ENCODE results near the gene VENTX.

The VENTX gene
- 0 to 0.25 (median 0) reads per million in 9 experiments for total RNA-seq

- Mint-ChIP-seq H3K27me3 (peaks cover 48 to 87% of the 10 kb centered on the region in 2 donors), H3K4me1 (ENCODE audit: low read depth in 2 of 2) (peaks cover 23% of the 10 kb centered on the region in 2 donors), H3K36me3 (ENCODE audit: insufficient read depth) (peaks cover 4% of the 10 kb centered on the region), H3K27ac (no peak within 1 kb of the TSS), H3K9me3 (no peaks in the 10 kb centered on the region), H3K4me3 (peak within 1 kb of the TSS; percentile 64 to 67)
- ATAC-seq (replicated peaks) (no peak), DNase-seq (no peak)
Observed at GRCh38 chr10:133237588-133238465, at the start of gene VENTX. Gene VENTX, plus strand, starts transcription at chr10:133237855. Its CDS starts 60 bp downstream, at chr10:133237915.

GRCh38 chr10:133187906-133188681 is 49.6 kb upstream of the VENTX start:
- ATAC-seq (replicated peaks) (no peak), DNase-seq (no peak)
- no peaks in the 10 kb centered on the region for H3K4me1 Mint-ChIP-seq (ENCODE audit: low read depth in 2 of 2)
- H3K27me3 Mint-ChIP-seq, result peaks cover 0 to 13% of the 10 kb centered on the region in 2 donors
- no peaks in the 10 kb centered on the region for H3K36me3 Mint-ChIP-seq (ENCODE audit: insufficient read depth)
- H3K4me3 Mint-ChIP-seq, result no peak overlapping the region
- no peaks in the 10 kb centered on the region for H3K9me3 Mint-ChIP-seq
- H3K27ac Mint-ChIP-seq, result no peak overlapping the region

- ATAC-seq (replicated peaks), result no peak
- H3K27ac Mint-ChIP-seq, result no peak overlapping the region
- no peak for DNase-seq
- no peaks in the 10 kb centered on the region for H3K4me1 Mint-ChIP-seq (ENCODE audit: low read depth in 2 of 2)
- H3K36me3 Mint-ChIP-seq (ENCODE audit: insufficient read depth), result no peaks in the 10 kb centered on the region
- no peak overlapping the region for H3K4me3 Mint-ChIP-seq
- peaks cover 0 to 13% of the 10 kb centered on the region in 2 donors for H3K27me3 Mint-ChIP-seq
- no peaks in the 10 kb centered on the region for H3K9me3 Mint-ChIP-seq
Observed at GRCh38 chr10:133189256-133189655, 48.4 kb upstream of the VENTX start.

GRCh38 chr10:133189726-133190125 is 47.9 kb upstream of the VENTX start:
- H3K27me3 Mint-ChIP-seq, result peaks cover 0 to 13% of the 10 kb centered on the region in 2 donors
- DNase-seq (no peak), ATAC-seq (replicated peaks) (no peak)
- H3K36me3 Mint-ChIP-seq (ENCODE audit: insufficient read depth), result no peaks in the 10 kb centered on the region
- H3K4me3 Mint-ChIP-seq, result no peak overlapping the region
- no peak overlapping the region for H3K27ac Mint-ChIP-seq
- H3K4me1 Mint-ChIP-seq (ENCODE audit: low read depth in 2 of 2), result no peaks in the 10 kb centered on the region
- H3K9me3 Mint-ChIP-seq, result no peaks in the 10 kb centered on the region

- no peaks in the 10 kb centered on the region for H3K9me3 Mint-ChIP-seq
- H3K4me1 Mint-ChIP-seq (ENCODE audit: low read depth in 2 of 2), result no peaks in the 10 kb centered on the region
- no peak for ATAC-seq (replicated peaks)
- H3K27ac Mint-ChIP-seq, result no peak overlapping the region
- no peaks in the 10 kb centered on the region for H3K36me3 Mint-ChIP-seq (ENCODE audit: insufficient read depth)
- H3K27me3 Mint-ChIP-seq, result peaks cover 0 to 13% of the 10 kb centered on the region in 2 donors
- no peak for DNase-seq
- H3K4me3 Mint-ChIP-seq, result no peak overlapping the region
Observed at GRCh38 chr10:133190225-133190624, 47.4 kb upstream of the VENTX start.

- Mint-ChIP-seq H3K27ac (no peak overlapping the region), H3K4me3 (no peak overlapping the region), H3K4me1 (ENCODE audit: low read depth in 2 of 2) (no peaks in the 10 kb centered on the region), H3K36me3 (ENCODE audit: insufficient read depth) (no peaks in the 10 kb centered on the region), H3K9me3 (no peaks in the 10 kb centered on the region), H3K27me3 (peaks cover 0 to 19% of the 10 kb centered on the region in 2 donors)
- DNase-seq (no peak), ATAC-seq (replicated peaks) (no peak)
Observed at GRCh38 chr10:133191651-133192050, 46.0 kb upstream of the VENTX start.

GRCh38 chr10:133194151-133194550 is 43.5 kb upstream of the VENTX start:
- Mint-ChIP-seq H3K27me3 (peaks cover 0 to 21% of the 10 kb centered on the region in 2 donors), H3K27ac (no peak overlapping the region), H3K9me3 (no peaks in the 10 kb centered on the region), H3K4me1 (ENCODE audit: low read depth in 2 of 2) (no peaks in the 10 kb centered on the region), H3K36me3 (ENCODE audit: insufficient read depth) (no peaks in the 10 kb centered on the region), H3K4me3 (no peak overlapping the region)
- ATAC-seq (replicated peaks) (no peak), DNase-seq (no peak)

GRCh38 chr10:133195096-133195495 is 42.6 kb upstream of the VENTX start:
- H3K36me3 Mint-ChIP-seq (ENCODE audit: insufficient read depth), result no peaks in the 10 kb centered on the region
- peak overlapping the region in 1 of 2 donors; percentile 63 for H3K27ac Mint-ChIP-seq
- peaks cover 0 to 13% of the 10 kb centered on the region in 2 donors for H3K27me3 Mint-ChIP-seq
- ATAC-seq (replicated peaks) (no peak), DNase-seq (no peak)
- no peaks in the 10 kb centered on the region for H3K9me3 Mint-ChIP-seq
- H3K4me1 Mint-ChIP-seq (ENCODE audit: low read depth in 2 of 2), result no peaks in the 10 kb centered on the region
- no peak overlapping the region for H3K4me3 Mint-ChIP-seq

- no peak overlapping the region for H3K4me3 Mint-ChIP-seq
- H3K36me3 Mint-ChIP-seq (ENCODE audit: insufficient read depth), result no peaks in the 10 kb centered on the region
- DNase-seq (no peak), ATAC-seq (replicated peaks) (no peak)
- no peaks in the 10 kb centered on the region for H3K9me3 Mint-ChIP-seq
- peaks cover 0 to 9% of the 10 kb centered on the region in 2 donors for H3K27me3 Mint-ChIP-seq
- H3K27ac Mint-ChIP-seq, result no peak overlapping the region
- no peaks in the 10 kb centered on the region for H3K4me1 Mint-ChIP-seq (ENCODE audit: low read depth in 2 of 2)
Observed at GRCh38 chr10:133195611-133196010, 42.0 kb upstream of the VENTX start.

- no peak overlapping the region for H3K4me3 Mint-ChIP-seq
- no peaks in the 10 kb centered on the region for H3K9me3 Mint-ChIP-seq
- H3K4me1 Mint-ChIP-seq (ENCODE audit: low read depth in 2 of 2), result no peaks in the 10 kb centered on the region
- no peaks in the 10 kb centered on the region for H3K36me3 Mint-ChIP-seq (ENCODE audit: insufficient read depth)
- ATAC-seq (replicated peaks) (no peak), DNase-seq (no peak)
- H3K27me3 Mint-ChIP-seq, result peaks cover 0 to 15% of the 10 kb centered on the region in 2 donors
- H3K27ac Mint-ChIP-seq, result peak overlapping the region in 1 of 2 donors; percentile 41
Observed at GRCh38 chr10:133196221-133196915, 41.3 kb upstream of the VENTX start.

- no peak for DNase-seq
- no peaks in the 10 kb centered on the region for H3K4me1 Mint-ChIP-seq (ENCODE audit: low read depth in 2 of 2)
- H3K4me3 Mint-ChIP-seq, result no peak overlapping the region
- ATAC-seq (replicated peaks), result no peak
- H3K36me3 Mint-ChIP-seq (ENCODE audit: insufficient read depth), result no peaks in the 10 kb centered on the region
- H3K9me3 Mint-ChIP-seq, result no peaks in the 10 kb centered on the region
- peaks cover 0 to 15% of the 10 kb centered on the region in 2 donors for H3K27me3 Mint-ChIP-seq
- no peak overlapping the region for H3K27ac Mint-ChIP-seq
Observed at GRCh38 chr10:133196936-133197758, 40.5 kb upstream of the VENTX start.

- no peak overlapping the region for H3K4me3 Mint-ChIP-seq
- no peaks in the 10 kb centered on the region for H3K4me1 Mint-ChIP-seq (ENCODE audit: low read depth in 2 of 2)
- H3K36me3 Mint-ChIP-seq (ENCODE audit: insufficient read depth), result no peaks in the 10 kb centered on the region
- ATAC-seq (replicated peaks), result no peak
- H3K9me3 Mint-ChIP-seq, result no peaks in the 10 kb centered on the region
- no peak for DNase-seq
- H3K27ac Mint-ChIP-seq, result no peak overlapping the region
- H3K27me3 Mint-ChIP-seq, result peaks cover 0 to 15% of the 10 kb centered on the region in 2 donors
Observed at GRCh38 chr10:133197786-133198185, 39.9 kb upstream of the VENTX start.
